T-helper 2 cell treated with Interferon-gamma antibody and Interleukin-4, amounts not matched to agents 5 μg/mL and 100 μg/mL, for 36 hours (primary cell): Measurements from ENCODE around the gene HMCN2.

Experiments
- DNase-seq: peaks from one replicate; pipeline ENCODE4 v3.0.0; 2021; ENCODE audit warnings: low spot score
- H3K27ac Mint-ChIP-seq: one replicate; pipeline ENCODE4 v1.8.0; 2021; ENCODE audit warnings: mild to moderate bottlenecking, mixed read lengths
- H3K27me3 Mint-ChIP-seq: one replicate; pipeline ENCODE4 v1.8.0; 2021; ENCODE audit warnings: low read depth, mixed read lengths
- H3K36me3 Mint-ChIP-seq: one replicate; pipeline ENCODE4 v1.8.0; 2021; ENCODE audit warnings: low read depth, mixed read lengths
- H3K4me1 Mint-ChIP-seq: one replicate; pipeline ENCODE4 v1.8.0; 2021; ENCODE audit warnings: low read depth, mixed read lengths
- H3K4me3 Mint-ChIP-seq: one replicate; pipeline ENCODE4 v1.8.0; 2022; ENCODE audit warnings: mild to moderate bottlenecking, moderate library complexity, mixed read lengths
- H3K9me3 Mint-ChIP-seq: one replicate; pipeline ENCODE4 v1.8.0; 2021; ENCODE audit warnings: mixed read lengths

Gene HMCN2

DNA sequence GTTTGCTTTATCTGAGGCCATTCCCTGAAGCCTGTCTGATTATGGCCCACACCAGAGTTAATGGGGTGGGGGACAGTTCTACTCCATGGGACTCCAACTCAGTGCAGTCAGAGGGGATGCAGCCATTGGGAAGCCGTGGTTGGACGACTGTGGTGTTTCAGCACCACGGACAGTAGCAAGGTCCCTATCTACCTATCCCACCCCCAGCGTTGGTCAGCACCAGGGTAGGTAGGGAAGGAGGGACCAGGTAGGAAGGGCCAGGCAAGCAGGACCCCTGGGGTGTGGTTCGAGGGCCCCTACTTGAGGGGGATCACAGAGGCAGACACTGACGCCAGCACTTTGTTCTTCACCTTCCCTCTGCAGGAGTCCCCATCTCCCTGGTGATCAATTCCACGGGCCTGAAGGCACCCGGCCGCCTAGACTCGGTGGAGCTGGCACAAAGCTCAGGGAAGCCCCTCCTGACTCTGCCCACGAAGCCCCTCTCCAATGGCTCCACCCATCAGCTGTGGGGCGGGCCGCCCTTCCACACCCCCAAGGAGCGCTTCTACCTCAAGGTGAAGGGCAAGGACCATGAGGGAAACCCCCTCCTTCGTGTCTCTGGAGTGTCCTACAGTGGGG, 33.2 kb downstream of the HMCN2 start:
- H3K9me3 Mint-ChIP-seq, result no peaks in the 10 kb centered on the region
- no peak for DNase-seq
- H3K27me3 Mint-ChIP-seq, result no peaks in the 10 kb centered on the region
- no peaks in the 10 kb centered on the region for H3K36me3 Mint-ChIP-seq
- H3K4me1 Mint-ChIP-seq, result no peaks in the 10 kb centered on the region
- no peak overlapping the region for H3K27ac Mint-ChIP-seq
- no peak overlapping the region for H3K4me3 Mint-ChIP-seq

DNA sequence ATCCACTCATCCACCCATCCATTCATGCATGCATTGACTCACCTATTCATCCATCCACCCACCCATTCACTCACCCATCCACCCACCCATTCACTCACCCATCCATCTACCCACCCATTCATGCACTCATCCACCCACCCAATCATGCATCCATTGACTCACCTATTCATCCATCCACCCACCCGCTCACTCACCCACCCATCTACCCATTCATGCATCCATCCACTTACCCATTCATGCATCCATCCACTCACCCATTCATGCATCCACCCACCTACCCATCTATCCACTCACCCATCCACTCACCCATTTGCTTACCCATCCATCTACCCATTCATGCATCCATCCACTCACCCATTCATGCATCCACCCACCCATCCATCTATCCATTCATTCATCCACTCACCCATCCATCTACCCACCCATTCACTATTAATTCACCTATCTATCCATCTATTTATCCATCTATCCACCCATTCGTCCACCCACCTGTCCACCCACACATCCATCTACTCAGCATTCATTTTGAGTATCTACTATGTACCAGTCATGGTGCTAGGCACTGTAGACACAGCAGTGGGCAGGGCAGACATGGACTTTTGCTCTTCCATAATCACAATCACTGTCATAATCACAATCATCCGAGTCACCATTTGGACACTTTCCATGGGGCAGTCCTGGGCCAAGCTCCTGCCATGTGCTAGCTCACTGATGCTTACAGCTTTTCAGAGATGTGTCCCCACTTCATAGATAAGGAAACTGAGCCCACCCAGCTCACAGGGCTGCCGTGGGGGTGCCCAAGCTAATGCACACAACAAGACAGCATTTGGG, 34.4 kb downstream of the HMCN2 start:
- no peaks in the 10 kb centered on the region for H3K9me3 Mint-ChIP-seq
- no peak overlapping the region for H3K27ac Mint-ChIP-seq
- no peak for DNase-seq
- no peaks in the 10 kb centered on the region for H3K4me1 Mint-ChIP-seq
- no peak overlapping the region for H3K4me3 Mint-ChIP-seq
- H3K36me3 Mint-ChIP-seq, result no peaks in the 10 kb centered on the region
- no peaks in the 10 kb centered on the region for H3K27me3 Mint-ChIP-seq

DNA sequence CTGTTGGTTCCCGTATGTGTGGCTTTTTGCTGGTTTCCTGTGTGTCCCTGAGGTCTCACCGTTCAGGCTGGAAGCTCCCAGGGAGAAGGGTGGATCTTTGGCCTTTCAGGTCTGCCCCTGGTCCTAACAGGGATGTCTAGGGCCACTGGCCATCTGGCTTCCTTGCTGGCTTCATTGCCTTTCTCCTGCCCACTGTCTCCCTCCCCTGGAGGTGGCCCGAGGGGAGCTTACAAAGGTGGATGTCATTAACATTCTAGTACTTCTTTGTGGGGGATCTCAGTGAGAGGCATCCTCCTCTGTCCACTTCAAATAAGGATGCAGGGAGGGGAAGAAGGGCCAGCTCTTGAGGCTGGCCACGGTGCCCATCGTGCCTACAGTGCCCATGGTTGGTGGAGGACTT, 35.2 kb downstream of the HMCN2 start:
- no peak for DNase-seq
- Mint-ChIP-seq H3K9me3 (no peaks in the 10 kb centered on the region), H3K4me3 (no peak overlapping the region), H3K4me1 (no peaks in the 10 kb centered on the region), H3K27me3 (no peaks in the 10 kb centered on the region), H3K36me3 (no peaks in the 10 kb centered on the region), H3K27ac (no peak overlapping the region)

DNA sequence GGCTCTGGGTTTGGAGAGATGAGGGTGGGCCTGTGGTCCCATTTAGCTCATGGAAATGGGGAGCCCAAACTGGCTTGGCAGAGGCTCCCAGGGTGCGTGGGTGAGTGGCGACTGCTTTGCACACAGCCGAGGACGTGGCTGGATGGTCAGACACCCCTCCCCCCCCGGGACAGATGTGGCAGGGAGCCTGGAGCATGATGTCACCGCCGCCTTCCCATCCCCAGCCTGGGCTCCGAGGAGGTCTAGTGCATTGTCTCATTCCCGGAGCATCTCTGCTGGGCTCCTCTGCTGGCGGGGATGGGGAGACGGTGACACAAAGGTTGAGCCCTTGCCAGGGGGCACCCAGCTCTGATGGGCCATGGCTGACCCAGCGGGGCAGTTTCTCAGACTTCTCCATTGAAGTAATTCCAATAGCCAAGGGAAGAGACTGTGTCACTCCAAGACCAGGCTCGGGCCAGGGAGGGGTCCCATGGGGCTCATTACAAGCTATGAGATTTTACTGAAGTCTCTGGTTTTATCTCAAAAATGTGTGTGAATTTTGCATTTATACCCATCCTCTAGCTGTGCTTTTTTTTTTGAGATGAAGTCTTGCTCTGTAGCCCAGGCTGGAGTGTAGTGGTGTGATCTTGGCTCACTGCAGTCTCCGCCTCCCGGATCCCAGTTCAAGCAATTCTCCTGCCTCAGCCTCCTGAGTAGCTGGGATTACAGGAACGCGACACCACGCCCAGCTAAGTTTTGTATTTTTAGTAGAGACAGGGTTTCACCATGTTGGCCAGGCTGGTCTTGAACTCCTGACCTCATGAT, 36.1 kb downstream of the HMCN2 start:
- DNase-seq, result no peak
- Mint-ChIP-seq H3K4me3 (no peak overlapping the region), H3K27me3 (no peaks in the 10 kb centered on the region), H3K9me3 (no peaks in the 10 kb centered on the region), H3K36me3 (no peaks in the 10 kb centered on the region), H3K4me1 (no peaks in the 10 kb centered on the region), H3K27ac (no peak overlapping the region)

DNA sequence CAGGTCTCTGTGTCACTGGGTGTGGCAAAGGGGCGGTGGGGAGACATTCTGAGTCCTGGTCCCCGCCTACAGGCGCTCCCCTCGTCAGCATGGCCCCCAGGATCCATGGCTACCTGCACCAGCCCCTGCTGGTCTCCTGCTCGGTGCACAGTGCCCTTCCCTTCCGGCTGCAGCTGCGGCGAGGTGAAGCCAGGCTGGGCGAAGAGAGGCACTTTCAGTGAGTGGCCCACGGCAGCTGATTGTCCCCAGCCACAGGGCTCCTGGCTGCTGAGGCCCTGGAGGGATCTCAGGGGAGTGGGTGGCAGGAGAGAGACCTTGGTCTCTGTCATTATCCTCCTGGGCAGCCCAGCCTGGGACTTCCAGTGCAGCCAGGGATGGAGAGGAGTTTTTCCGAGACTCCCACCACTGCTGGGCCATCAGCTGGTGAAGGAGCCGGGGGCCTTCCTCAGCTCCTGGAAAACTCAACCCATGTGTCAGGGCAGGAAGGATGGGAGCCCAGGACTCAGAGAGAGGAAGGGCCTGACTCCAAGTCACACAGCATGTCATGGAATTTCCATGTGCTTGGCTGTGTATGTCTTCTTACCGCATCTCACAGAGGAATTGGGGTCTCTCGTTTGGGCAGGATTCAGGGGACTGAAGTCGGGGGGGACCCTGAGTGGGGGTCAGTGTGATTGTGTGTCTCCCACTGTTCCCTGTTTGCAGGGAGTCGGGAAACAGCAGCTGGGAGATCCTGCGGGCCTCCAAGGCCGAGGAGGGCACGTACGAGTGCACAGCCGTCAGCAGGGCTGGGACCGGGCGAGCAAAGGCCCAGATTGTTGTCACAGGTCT, 37.4 kb downstream of the HMCN2 start:
- no peaks in the 10 kb centered on the region for H3K4me1 Mint-ChIP-seq
- no peak for DNase-seq
- H3K27ac Mint-ChIP-seq, result no peak overlapping the region
- H3K4me3 Mint-ChIP-seq, result no peak overlapping the region
- H3K27me3 Mint-ChIP-seq, result no peaks in the 10 kb centered on the region
- H3K9me3 Mint-ChIP-seq, result no peaks in the 10 kb centered on the region
- H3K36me3 Mint-ChIP-seq, result no peaks in the 10 kb centered on the region

DNA sequence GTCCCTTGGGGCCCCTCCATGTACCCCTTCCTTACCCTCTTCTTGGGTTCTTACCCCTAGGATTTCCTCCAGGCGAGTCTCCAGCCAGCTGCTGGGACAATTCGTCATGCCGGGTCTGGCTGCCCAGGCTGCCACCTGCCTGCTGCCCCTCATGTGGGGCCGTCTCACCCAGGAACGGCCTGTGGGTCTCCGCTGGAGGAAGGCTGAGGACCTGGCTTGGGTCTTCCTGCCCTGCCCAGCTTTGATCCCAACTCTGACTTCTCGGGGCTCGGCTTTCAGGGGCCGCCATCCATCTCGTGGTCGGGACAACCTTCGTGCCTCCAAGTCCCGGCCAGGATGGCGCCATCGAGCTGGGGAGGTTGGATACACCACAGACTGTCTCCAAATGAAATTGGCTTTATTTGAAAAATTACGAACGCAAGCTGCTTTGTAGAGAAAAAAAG, 38.1 kb downstream of the HMCN2 start:
- H3K9me3 Mint-ChIP-seq, result no peaks in the 10 kb centered on the region
- H3K4me3 Mint-ChIP-seq, result no peak overlapping the region
- H3K27me3 Mint-ChIP-seq, result no peaks in the 10 kb centered on the region
- H3K27ac Mint-ChIP-seq, result no peak overlapping the region
- H3K4me1 Mint-ChIP-seq, result no peaks in the 10 kb centered on the region
- H3K36me3 Mint-ChIP-seq, result no peaks in the 10 kb centered on the region
- DNase-seq, result no peak

DNA sequence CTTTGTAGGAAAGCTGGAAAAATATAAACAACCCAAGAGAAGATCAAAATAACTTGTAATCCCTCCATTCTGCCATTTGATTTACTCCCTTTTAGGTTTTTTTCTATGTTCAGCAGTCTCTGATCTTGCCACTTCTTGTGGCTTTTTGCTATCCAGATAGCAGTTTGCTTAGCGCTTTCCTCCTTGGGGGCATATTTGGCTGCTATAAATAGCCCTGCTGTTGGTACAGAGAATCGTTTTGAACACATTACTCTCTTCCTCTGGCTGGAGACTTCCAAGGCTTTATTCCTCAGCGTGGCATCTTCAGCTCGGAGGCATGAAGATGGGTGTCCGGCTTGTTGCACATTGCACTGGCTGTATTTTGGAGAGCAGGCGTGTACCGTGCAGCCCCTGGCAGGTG, 38.6 kb downstream of the HMCN2 start:
- Mint-ChIP-seq H3K27ac (no peak overlapping the region), H3K27me3 (no peaks in the 10 kb centered on the region), H3K4me1 (no peaks in the 10 kb centered on the region), H3K36me3 (no peaks in the 10 kb centered on the region), H3K4me3 (no peak overlapping the region), H3K9me3 (no peaks in the 10 kb centered on the region)
- DNase-seq, result no peak

DNA sequence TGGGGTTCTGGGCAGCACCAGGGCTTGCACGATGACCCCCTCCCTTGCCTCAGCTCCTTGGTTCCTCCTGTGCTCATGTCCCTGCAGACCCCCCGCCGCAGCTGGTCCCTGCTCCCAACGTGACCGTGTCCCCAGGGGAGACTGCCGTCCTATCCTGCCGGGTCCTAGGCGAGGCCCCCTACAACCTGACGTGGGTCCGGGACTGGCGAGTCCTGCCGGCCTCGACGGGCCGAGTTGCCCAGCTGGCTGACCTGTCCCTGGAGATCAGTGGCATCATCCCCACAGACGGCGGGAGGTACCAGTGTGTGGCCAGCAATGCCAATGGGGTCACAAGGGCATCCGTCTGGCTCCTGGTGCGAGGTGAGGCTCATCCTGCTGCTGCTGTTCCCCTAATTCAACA, 39.1 kb downstream of the HMCN2 start:
- no peak for DNase-seq
- no peaks in the 10 kb centered on the region for H3K9me3 Mint-ChIP-seq
- no peak overlapping the region for H3K4me3 Mint-ChIP-seq
- H3K36me3 Mint-ChIP-seq, result no peaks in the 10 kb centered on the region
- H3K27me3 Mint-ChIP-seq, result no peaks in the 10 kb centered on the region
- H3K4me1 Mint-ChIP-seq, result no peaks in the 10 kb centered on the region
- H3K27ac Mint-ChIP-seq, result no peak overlapping the region

DNA sequence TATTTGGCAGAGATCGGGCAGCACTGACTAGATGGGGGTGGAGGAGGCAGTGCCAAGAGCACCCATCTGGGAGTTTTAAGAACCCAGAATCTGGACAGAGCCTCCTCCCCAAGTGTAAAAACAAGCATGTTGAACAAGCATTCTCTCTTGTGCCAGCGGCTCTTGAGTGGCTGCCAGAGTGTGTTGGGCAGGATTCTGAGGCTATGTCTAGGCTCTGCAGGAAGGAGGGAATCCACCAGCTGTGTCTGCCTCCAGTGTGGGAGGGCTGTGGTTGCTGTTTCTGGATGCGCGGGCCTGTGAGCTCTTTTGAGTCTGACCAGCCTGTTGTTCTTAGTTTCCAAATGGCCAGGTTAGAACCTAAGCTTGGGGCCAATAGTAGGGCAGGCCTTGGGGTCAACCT, 39.8 kb downstream of the HMCN2 start:
- Mint-ChIP-seq H3K9me3 (no peaks in the 10 kb centered on the region), H3K4me3 (no peak overlapping the region), H3K4me1 (no peaks in the 10 kb centered on the region), H3K27me3 (no peaks in the 10 kb centered on the region), H3K27ac (no peak overlapping the region), H3K36me3 (no peaks in the 10 kb centered on the region)
- DNase-seq, result no peak

DNA sequence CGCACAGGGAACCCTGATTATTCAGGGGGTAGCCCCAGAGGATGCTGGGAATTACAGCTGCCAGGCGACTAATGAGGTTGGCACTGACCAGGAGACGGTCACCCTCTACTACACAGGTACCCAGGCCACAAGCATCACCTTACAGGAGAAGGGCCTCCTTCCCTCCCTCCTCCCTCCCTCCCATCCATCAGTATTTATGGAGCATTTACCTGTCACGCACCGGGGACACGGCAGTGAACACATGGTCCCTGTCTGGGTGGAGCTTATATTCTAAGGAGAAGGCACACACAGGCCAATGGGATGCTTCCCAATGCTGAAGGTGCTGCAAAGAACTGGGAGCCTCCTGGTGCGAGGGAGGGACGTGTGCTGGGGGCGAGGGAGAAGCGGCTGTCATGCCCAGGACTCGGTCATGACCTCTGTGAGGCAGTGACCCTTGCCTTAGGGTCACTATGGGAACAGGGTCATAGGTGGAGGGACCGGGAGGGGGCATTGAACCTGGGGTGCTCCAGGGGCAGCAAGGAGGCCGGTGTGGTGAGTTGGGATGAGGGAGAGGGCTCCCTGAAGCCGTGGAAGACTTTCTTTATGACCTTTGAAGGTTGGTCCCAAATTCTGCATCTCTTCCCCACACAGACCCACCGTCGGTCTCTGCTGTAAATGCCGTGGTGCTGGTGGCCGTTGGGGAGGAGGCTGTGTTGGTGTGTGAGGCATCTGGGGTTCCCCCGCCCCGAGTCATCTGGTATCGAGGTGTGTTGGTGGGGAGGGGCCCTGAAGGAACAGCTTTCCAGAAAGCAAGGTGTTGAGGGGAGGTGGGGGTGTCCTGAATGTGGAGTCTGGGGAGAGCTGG, 41.5 kb downstream of the HMCN2 start:
- Mint-ChIP-seq H3K4me3 (no peak overlapping the region), H3K4me1 (no peaks in the 10 kb centered on the region), H3K9me3 (no peaks in the 10 kb centered on the region), H3K36me3 (no peaks in the 10 kb centered on the region), H3K27me3 (no peaks in the 10 kb centered on the region), H3K27ac (no peak overlapping the region)
- no peak for DNase-seq

DNA sequence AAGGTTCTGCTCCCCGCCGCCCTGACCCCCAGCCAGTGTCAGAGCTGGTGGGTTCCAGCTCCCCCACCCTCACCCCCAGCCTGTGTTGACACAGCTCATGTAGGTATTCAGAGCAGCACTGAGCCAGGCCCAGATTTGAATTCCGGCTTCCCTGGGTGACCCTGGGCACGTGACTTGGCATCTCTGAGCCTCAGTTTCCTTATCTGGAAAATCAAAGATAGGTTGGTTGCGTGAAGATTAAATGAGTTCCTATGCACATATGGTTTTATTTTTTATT, 42.0 kb downstream of the HMCN2 start:
- Mint-ChIP-seq H3K4me3 (no peak overlapping the region), H3K27ac (no peak overlapping the region), H3K27me3 (no peaks in the 10 kb centered on the region), H3K9me3 (no peaks in the 10 kb centered on the region), H3K4me1 (no peaks in the 10 kb centered on the region), H3K36me3 (no peaks in the 10 kb centered on the region)
- no peak for DNase-seq

DNA sequence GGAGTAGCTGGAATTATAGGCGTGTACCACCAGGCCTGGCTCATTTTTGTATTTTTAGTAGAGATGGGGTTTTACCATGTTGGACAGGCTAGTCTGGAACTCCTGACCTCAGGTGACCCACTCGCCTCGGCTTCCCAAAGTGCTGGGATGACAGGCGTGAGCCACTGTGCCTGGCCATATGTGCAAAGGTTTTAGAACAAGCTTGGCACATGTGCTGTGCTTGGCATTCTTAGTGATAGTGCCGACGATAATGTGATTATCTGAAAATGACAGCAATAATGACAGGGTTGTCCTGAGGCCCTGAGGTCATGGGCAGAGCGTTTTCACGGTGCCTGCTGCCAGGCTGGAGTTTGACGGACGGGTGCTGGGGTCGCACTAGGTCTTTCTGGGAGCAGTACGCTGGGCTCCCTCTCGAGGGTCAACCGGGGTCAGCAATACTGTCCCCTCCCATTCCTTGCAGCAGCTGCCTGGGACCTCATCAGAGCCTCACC, 42.6 kb downstream of the HMCN2 start:
- Mint-ChIP-seq H3K4me1 (no peaks in the 10 kb centered on the region), H3K36me3 (no peaks in the 10 kb centered on the region), H3K4me3 (no peak overlapping the region), H3K27ac (no peak overlapping the region), H3K27me3 (no peaks in the 10 kb centered on the region), H3K9me3 (no peaks in the 10 kb centered on the region)
- no peak for DNase-seq
